Body of pancreas (tissue), 4 donors: Measurements from ENCODE around the gene EMID1. TPM values are rescaled to one million over a fixed set of nuclear protein-coding genes. Genes with fewer than 3 reads are reported as not detected.

Experiments used
- ATAC-seq: fragments of 150-250 bp; one replicate; pipeline ENCODE4 v1.9.1; 2016
- DNase-seq, 4 donors: peaks; one replicate each; pipeline ENCODE4 v3.0.0-alpha.2; 2019
- H3K27ac ChIP-seq, 4 donors: fragments of 200-600 bp; sonication (generic); 1 replicate in 3 of 4; 2 replicates in 1 of 4; pipeline versions ENCODE4 v1.5.1 to v1.6.1; 2016 to 2019; ENCODE audit warnings: mild to moderate bottlenecking in 1 of 4, mixed read lengths in 1 of 4, moderate library complexity in 1 of 4
- H3K27me3 ChIP-seq, 2 donors: fragments of 200-600 bp; sonication (generic); one replicate each; pipeline ENCODE4 v1.6.0; 2016; ENCODE audit warnings: mild to moderate bottlenecking in 1 of 2
- H3K36me3 ChIP-seq, 2 donors: fragments of 200-600 bp; sonication (generic); replicated peaks in 1 of 2; 2 replicates each; pipeline ENCODE4 v1.5.1; 2016; ENCODE audit warnings: low read depth in 2 of 2; ENCODE audit not compliant: insufficient read depth in 1 of 2
- H3K4me1 ChIP-seq: fragments of 200-600 bp; sonication (generic); one replicate; pipeline ENCODE4 v1.6.0; 2016
- H3K4me3 ChIP-seq, 2 donors: fragments of 200-600 bp; sonication (generic); 1 replicate in 1 of 2; 2 replicates in 1 of 2; pipeline ENCODE4 v1.5.1; 2016 to 2019
- H3K9me3 ChIP-seq, 3 donors: fragments of 200-600 bp; sonication (generic); 1 replicate in 2 of 3; 2 replicates in 1 of 3; pipeline ENCODE4 v1.5.1; 2016
- POLR2A ChIP-seq, 3 donors: fragments of 450-650 bp; IDR thresholded peaks; one replicate each; pipeline ENCODE4 v1.6.1; 2016; ENCODE audit warnings: antibody characterized with exemption in 3 of 3, mild to moderate bottlenecking in 2 of 3
- WGBS, 2 donors: methylation state at CpG; one replicate each; pipeline ENCODE4 v1.1.5; 2017; 5-methylcytosine and 5-hydroxymethylcytosine counted together
- intact Hi-C: fragments of 100-400 bp; cut with DNase I; formaldehyde crosslinking; loops from one replicate; pipeline ENCODE4 v1.15.1; 2023
- total RNA-seq, 2 donors: library from RNA; depleted of rRNA; stranded (reverse); fragments of >200 nt; gene quantifications; one replicate each; pipeline ENCODE4 v1.1.0, GENCODE V29; 2016
- TF ChIP-seq, protein P1 (sequence below), 7 experiments: fragments of 450-650 bp in 4 of 7; fragments of 200-600 bp in 3 of 7; sonication (generic) in 3 of 7; IDR thresholded peaks; one replicate each; pipeline ENCODE4 v1.5.1; 2016 to 2019; ENCODE audit warnings: antibody characterized with exemption in 7 of 7

Gene EMID1
- total RNA-seq, 2 donors from 2014 or later: 5.9 to 25.9 TPM

DNA sequence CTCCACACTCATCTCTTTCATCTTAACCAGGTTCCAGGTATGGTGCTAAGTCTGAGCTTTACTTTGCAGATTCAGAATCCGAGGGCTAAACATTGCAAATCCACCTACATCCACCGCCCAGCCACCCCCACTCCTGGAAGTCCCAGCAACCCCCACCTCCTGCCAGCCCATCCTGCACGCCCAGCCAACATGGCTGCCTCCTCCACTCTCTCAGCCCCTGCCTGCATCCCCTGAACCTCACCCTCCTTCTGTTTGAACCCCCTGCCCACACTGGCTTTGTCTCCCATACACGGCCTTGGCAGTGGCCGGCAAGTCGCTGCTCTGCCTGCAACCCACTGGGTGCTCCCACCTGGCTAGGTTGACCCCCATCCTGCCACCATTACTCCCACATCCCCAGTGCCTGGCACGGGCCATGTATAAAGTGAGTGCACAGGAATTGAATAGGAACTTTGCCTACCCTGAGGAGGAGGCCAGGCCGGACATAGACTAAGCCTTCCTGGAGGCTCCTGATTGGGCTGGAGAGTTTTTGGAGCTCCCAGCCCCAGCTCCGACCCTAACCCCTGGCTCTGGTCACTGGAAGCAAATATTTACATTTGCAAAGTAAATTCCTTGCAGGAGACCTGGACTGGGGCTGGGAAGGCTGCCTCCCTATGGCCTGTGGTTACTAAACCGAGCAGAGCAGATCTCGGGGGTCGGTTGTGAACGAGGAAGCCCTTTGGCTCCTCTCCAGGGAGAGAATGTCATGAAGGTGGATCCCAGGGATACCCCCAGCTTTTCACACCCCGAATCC lies 14.4 kb downstream of the EMID1 start:
- H3K4me1 ChIP-seq: peaks cover 37% of the 10 kb centered on the region

DNA sequence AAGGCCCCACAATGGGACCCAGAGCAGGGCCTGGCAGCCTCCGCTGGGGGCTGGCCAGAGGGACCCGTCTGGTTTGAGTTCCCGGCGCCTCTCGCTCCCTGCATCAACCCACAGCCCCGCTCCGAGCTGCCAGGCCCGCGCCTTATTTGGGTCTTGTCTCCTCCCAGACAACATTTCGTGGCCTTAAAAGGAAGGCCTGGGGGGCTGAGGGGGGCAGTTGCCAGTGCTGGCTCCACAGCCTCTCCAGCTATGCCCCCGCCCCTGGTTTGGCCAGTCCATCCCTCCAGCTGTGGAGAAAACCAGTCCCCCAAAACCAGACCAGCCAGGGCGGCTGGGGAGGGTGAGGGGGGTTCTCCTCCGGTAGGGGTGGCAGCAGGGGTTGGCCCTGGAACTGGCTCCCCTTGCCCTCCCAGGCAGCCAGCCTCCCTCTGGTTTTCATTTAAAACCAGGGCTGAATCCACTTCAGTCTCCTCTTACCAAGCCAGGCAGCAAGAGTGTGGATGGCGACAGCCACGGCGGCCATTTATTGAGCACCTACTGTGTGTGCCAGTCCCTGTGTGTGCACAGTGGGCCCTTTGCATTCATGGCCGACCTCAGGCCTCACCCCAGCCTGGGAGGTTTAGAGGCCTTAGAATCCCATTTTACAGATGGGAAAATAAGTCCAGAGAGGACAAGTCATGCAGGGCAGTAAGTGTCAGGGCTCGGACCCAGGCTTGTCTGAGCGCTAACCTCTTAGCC lies 18.6 kb downstream of the EMID1 start:
- H3K36me3 ChIP-seq: no peaks in the 10 kb centered on the region
- ATAC-seq: no peak
- no peaks in the 10 kb centered on the region for H3K9me3 ChIP-seq
- no peak overlapping the region for H3K4me3 ChIP-seq
- TF ChIP-seq POLR2A (IDR thresholded peaks at IDR 0.05): no peak
- TF ChIP-seq, protein P1, sequence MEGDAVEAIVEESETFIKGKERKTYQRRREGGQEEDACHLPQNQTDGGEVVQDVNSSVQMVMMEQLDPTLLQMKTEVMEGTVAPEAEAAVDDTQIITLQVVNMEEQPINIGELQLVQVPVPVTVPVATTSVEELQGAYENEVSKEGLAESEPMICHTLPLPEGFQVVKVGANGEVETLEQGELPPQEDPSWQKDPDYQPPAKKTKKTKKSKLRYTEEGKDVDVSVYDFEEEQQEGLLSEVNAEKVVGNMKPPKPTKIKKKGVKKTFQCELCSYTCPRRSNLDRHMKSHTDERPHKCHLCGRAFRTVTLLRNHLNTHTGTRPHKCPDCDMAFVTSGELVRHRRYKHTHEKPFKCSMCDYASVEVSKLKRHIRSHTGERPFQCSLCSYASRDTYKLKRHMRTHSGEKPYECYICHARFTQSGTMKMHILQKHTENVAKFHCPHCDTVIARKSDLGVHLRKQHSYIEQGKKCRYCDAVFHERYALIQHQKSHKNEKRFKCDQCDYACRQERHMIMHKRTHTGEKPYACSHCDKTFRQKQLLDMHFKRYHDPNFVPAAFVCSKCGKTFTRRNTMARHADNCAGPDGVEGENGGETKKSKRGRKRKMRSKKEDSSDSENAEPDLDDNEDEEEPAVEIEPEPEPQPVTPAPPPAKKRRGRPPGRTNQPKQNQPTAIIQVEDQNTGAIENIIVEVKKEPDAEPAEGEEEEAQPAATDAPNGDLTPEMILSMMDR (IDR thresholded peaks at IDR 0.05): no peak
- peaks cover 17% of the 10 kb centered on the region for H3K4me1 ChIP-seq
- intact Hi-C loops: no loop called here
- DNase-seq: no peak
- no peaks in the 10 kb centered on the region for H3K27me3 ChIP-seq
- no peak overlapping the region for H3K27ac ChIP-seq
- 86 to 90% methylated on average over 10 to 18 of the region's 19 CpGs for WGBS, 2 donors

More for the DNA sequence above, 14.4 kb downstream of the EMID1 start:
- H3K36me3 ChIP-seq: no peaks in the 10 kb centered on the region
- 56 to 57% methylated on average over 12 to 14 of the region's 14 CpGs for WGBS, 2 donors
- H3K4me3 ChIP-seq: no peak overlapping the region
- intact Hi-C loops: no loop called here
- no peak for TF ChIP-seq POLR2A (IDR thresholded peaks at IDR 0.05)
- TF ChIP-seq, protein P1 (IDR thresholded peaks at IDR 0.05): no peak
- no peaks in the 10 kb centered on the region for H3K27me3 ChIP-seq
- H3K9me3 ChIP-seq: no peaks in the 10 kb centered on the region
- DNase-seq: peak in 3 of 4 donors; percentile 25 to 56 (median 39)
- ATAC-seq: no peak
- no peak overlapping the region for H3K27ac ChIP-seq

DNA sequence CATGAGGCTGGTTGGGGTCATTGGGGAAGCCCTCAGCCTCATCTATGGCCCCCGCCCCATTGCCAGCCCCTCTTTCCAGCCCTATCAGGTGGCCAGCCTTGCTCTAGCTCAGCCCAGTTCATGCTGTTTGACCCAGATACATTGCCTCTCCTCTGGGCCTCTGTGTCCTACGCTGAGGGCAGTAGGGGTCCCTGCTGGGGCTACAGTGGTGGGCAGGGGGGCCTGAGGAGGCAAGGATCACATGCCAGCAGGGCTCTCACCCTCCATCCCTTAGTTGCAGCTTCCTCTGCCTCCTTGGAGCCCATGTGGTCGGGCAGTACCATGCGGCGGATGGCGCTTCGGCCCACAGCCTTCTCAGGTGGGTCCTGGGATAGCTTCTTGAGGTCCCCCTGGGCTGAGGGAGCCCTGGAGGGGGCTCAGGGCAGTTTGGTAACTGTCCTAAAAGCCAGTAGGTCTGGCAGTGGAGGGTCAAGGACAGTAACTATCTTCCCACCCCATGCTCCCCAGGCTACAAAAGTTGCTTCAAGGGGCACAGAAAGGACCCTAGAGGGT lies 19.2 kb downstream of the EMID1 start:
- no peak overlapping the region for H3K4me3 ChIP-seq
- no peak for DNase-seq
- intact Hi-C loops: no loop called here
- WGBS, 2 donors: 92% methylated on average over 7 of the region's 7 CpGs; no CpG with 5 or more reads in 1 of the 2 donors
- peaks cover 14% of the 10 kb centered on the region for H3K4me1 ChIP-seq
- no peaks in the 10 kb centered on the region for H3K27me3 ChIP-seq
- ATAC-seq: no peak
- no peaks in the 10 kb centered on the region for H3K9me3 ChIP-seq
- H3K36me3 ChIP-seq: no peaks in the 10 kb centered on the region
- no peak overlapping the region for H3K27ac ChIP-seq
- TF ChIP-seq POLR2A (IDR thresholded peaks at IDR 0.05): no peak
- TF ChIP-seq, protein P1 (IDR thresholded peaks at IDR 0.05): no peak

DNA sequence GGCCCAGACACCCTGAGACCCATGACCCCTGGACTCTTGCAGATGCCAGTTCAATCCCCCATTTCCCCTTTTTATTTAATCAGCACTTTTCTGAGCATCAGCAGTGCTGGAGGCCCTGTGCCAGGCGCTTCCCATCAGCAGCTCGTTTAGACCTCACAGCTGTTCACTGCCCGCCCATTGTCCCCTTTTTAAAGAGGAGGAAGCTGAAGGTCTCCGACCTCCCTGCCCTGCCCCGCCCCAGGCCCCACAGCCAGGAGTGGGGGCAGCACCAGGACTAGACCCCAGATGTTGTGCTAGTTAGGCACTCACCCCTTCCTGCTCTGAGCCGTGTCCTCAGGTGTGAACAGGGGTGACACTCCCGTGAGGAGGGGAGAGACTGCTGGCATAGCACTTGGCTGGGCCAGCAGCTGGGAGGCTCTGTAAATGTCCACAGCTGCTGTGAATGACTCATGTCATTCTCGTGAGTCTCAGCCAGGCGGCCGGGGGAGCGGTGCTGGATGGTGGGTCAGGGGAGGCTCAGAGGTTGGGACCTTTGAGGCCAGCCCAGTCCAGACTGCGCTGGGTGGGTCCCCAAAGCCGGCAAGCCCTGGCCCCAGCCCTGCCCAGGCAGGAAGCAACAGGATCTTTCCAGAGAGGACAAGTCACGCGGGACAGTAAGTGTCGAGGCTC lies 19.9 kb downstream of the EMID1 start:
- intact Hi-C loops: no loop called here
- Histone ChIP-seq H3K27ac (peak overlapping the region in 3 of 4 donors; percentile 2 to 16 (median 6)), H3K9me3 (no peaks in the 10 kb centered on the region), H3K36me3 (no peaks in the 10 kb centered on the region), H3K4me3 (no peak overlapping the region), H3K27me3 (no peaks in the 10 kb centered on the region), H3K4me1 (peaks cover 8% of the 10 kb centered on the region)
- peak in 3 of 4 donors; percentile 30 to 80 (median 45) for DNase-seq
- 61 to 70% methylated on average over 5 to 16 of the region's 16 CpGs for WGBS, 2 donors
- no peak for TF ChIP-seq POLR2A (IDR thresholded peaks at IDR 0.05)
- TF ChIP-seq, protein P1 (IDR thresholded peaks at IDR 0.05): peak in 1 of 7 experiments; percentile 23
- peak; percentile 57 for ATAC-seq
